ENCODE measurements around the gene LRRC23. TPM values are rescaled to one million over a fixed set of nuclear protein-coding genes. Genes with fewer than 3 reads are reported as not detected.

Gene LRRC23
- total and polyA plus RNA-seq, 2 of the 4 experiments (the other 2 are of a cell fraction) = 11.1 to 11.4 TPM

DNA sequence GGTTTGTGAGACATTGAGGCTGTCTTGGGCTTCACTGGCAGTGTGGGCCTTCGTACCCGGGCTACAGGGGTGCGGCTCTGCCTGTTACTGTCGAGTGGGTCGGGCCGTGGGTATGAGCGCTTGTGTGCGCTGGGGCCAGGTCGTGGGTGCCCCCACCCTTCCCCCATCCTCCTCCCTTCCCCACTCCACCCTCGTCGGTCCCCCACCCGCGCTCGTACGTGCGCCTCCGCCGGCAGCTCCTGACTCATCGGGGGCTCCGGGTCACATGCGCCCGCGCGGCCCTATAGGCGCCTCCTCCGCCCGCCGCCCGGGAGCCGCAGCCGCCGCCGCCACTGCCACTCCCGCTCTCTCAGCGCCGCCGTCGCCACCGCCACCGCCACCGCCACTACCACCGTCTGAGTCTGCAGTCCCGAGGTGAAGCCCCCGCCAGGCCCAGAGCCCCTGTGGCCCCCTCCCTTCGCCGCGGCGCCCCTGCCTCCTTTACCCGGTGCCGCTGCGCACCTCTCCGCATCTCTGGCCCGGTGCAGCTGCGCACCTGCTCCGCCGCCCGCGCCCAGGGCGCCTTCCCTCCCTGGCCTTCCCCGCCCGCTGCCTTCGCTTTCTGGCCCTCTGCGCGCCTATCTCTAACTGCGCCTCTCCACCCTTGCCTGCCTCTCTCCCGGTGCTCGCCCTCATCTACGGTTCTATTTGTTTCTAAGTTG lies 9.8 kb downstream of the LRRC23 start, which contains the start of gene ENO2 (continued):
- TF ChIP-seq RCOR1 (IDR thresholded peaks at IDR 0.05; ENCODE audit: insufficient replicate concordance, low read length) = peak; percentile 11
- TF ChIP-seq SMC3 (IDR thresholded peaks at IDR 0.05; ENCODE audit: low read depth, low read length) = no peak

DNA sequence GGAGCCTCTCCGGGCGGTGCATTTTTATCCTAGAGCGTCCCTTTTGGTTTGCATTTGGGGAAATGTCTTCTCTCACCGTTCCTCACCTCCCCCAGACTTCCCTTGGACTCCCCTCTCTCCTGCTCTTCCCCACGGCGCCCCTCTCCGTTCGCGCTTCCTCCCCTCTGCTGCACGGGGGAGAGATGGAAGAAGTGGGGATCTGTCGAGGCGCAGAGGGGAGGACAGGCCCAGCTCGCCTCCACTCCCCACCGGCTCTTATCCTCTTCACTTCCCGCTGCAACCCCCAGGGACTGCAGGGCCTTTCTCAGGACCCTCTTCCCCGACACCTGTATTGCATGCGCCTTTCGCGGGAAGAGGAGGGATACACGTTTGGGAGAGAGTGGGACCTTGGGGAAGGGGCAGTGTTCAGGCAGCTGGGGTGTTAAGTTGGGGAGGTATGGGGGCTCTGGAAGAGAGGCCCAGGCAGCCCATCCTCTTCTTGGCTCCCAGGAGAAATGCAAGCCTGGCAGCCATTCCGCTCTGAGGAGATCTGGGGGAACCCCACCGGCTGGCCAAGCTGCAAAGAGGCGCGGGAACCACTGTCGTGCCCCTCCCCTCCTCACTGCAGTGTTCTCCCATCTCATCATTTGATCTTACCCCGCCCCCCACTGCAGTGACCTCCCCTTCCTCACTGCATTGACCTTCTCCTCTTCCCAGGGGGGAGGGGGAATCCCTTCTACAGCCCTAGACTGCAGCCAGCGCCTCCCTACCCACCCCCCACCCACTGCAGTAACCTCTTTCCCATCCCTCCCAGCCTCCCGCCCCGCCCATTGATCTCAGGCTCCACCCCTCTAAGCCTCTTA lies 10.5 kb downstream of the LRRC23 start:
- Histone ChIP-seq H2BK15ac (ENCODE audit: low read depth, low read length) (no peak overlapping the region), H2BK5ac (ENCODE audit: low read depth, low read length, poor library complexity, severe bottlenecking) (peak overlapping the region; percentile 64), H3K18ac (ENCODE audit: low read depth, low read length) (peak overlapping the region; percentile 13; the same call in 1 of the 2 replicates), H2AK5ac (ENCODE audit: low read depth, low read length) (peak overlapping the region; percentile 61), H3K23ac (ENCODE audit: low read depth, low read length) (peak overlapping the region; percentile 77; the same call in 1 of the 2 replicates), H3K9me3 (ENCODE audit: control insufficient read depth, insufficient read depth, low read length) (no peaks in the 10 kb centered on the region), H4K8ac (ENCODE audit: low read depth in 2 of 2, low read length in 2 of 2) (peak overlapping the region; percentile 20 to 100; a peak in 2 of 4 replicates), H4K91ac (ENCODE audit: insufficient read depth, low read depth, low read length) (peak overlapping the region; percentile 39; the same call in 1 of the 2 replicates), H2AFZ (replicated peaks; ENCODE audit: low read length, poor library complexity) (peak overlapping the region; percentile 89), H2AK9ac (replicated peaks; ENCODE audit: low read depth, low read length, poor library complexity) (peak overlapping the region; percentile 93), H2BK20ac (ENCODE audit: low read depth, low read length) (no peak overlapping the region), H3K4ac (ENCODE audit: low read depth, low read length) (peak overlapping the region; percentile 50), H3K79me1 (ENCODE audit: low read depth in 1 of 2, low read length in 2 of 2) (peaks cover 37 to 41% of the 10 kb centered on the region in 2 experiments), H3K4me1 (ENCODE audit: control insufficient read depth, insufficient read depth, low read length) (peaks cover 24% of the 10 kb centered on the region), H3K9me1 (ENCODE audit: insufficient read depth, low read length) (peaks cover 8% of the 10 kb centered on the region; the same call in 1 of the 2 replicates), H3K4me2 (ENCODE audit: low read depth, low read length) (peak overlapping the region; percentile 96), H3K4me3 (ENCODE audit: insufficient read depth, low read depth, low read length) (peak overlapping the region; percentile 90), H3K56ac (ENCODE audit: extremely low read depth, insufficient read depth, low read length) (no peak overlapping the region), H3K9ac (ENCODE audit: low read depth, low read length) (peak overlapping the region; percentile 64), H4K20me1 (ENCODE audit: insufficient read depth, low read length) (0 out of 2 replicates have a peak, but pooled peaks cover 6% of the 10 kb centered on the region), H3K36me3 (ENCODE audit: control insufficient read depth, insufficient read depth, low read length) (peaks cover 29% of the 10 kb centered on the region), H3K27ac (ENCODE audit: insufficient read depth, low read length) (peak overlapping the region; percentile 63; the same call in 1 of the 2 replicates), H4K5ac (ENCODE audit: low read depth, low read length) (0 out of 2 replicates have a peak overlapping the region, but pooled peaks have one; percentile 7), H3K14ac (replicated peaks; ENCODE audit: low read depth, low read length) (peak overlapping the region; percentile 69), H3K27me3 (ENCODE audit: control insufficient read depth, insufficient read depth, low read length) (no peaks in the 10 kb centered on the region), H2BK120ac (ENCODE audit: low read depth, low read length) (no peak overlapping the region)
- TF ChIP-seq CHD1 (IDR thresholded peaks at IDR 0.05; ENCODE audit: low read depth, low read length) = no peak
- TF ChIP-seq, protein P1, sequence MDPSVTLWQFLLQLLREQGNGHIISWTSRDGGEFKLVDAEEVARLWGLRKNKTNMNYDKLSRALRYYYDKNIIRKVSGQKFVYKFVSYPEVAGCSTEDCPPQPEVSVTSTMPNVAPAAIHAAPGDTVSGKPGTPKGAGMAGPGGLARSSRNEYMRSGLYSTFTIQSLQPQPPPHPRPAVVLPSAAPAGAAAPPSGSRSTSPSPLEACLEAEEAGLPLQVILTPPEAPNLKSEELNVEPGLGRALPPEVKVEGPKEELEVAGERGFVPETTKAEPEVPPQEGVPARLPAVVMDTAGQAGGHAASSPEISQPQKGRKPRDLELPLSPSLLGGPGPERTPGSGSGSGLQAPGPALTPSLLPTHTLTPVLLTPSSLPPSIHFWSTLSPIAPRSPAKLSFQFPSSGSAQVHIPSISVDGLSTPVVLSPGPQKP (IDR thresholded peaks at IDR 0.05; ENCODE audit: borderline replicate concordance, low read depth, low read length) = no peak
- TF ChIP-seq, protein P2, sequence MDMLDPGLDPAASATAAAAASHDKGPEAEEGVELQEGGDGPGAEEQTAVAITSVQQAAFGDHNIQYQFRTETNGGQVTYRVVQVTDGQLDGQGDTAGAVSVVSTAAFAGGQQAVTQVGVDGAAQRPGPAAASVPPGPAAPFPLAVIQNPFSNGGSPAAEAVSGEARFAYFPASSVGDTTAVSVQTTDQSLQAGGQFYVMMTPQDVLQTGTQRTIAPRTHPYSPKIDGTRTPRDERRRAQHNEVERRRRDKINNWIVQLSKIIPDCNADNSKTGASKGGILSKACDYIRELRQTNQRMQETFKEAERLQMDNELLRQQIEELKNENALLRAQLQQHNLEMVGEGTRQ (IDR thresholded peaks at IDR 0.05; ENCODE audit: low read depth, low read length) = no peak
- no peak for TF ChIP-seq MAZ (IDR thresholded peaks at IDR 0.05; ENCODE audit: borderline replicate concordance, low read depth, low read length)
- no peak for TF ChIP-seq SMC3 (IDR thresholded peaks at IDR 0.05; ENCODE audit: low read depth, low read length)
- no peak for TF ChIP-seq MAFK (IDR thresholded peaks at IDR 0.05; ENCODE audit: low read depth, low read length)
- TF ChIP-seq RCOR1 (IDR thresholded peaks at IDR 0.05; ENCODE audit: insufficient replicate concordance, low read length) = peak; percentile 2
- dilution Hi-C loops (cut with HindIII; ENCODE audit: low sequenced_read_pairs, unreplicated experiment) = no loop called here
- ChIA-PET POLR2A (ENCODE audit: unreplicated experiment) (no interaction called here), CTCF (interaction anchor here (2.1 kb wide), 1 partner anchor 9 kb away, joined by 7 read pairs; no protein-coding TSS in a partner anchor)
- DNase-seq (no peak), ATAC-seq (ENCODE audit: low read depth) (peak; percentile 6)
- BruUV-seq (replicated peaks) = no TSS peak
- intact Hi-C loops (cut with micrococcal nuclease) = no loop called here
- in situ Hi-C loops (cut with MboI; ENCODE audit: low sequenced_read_pairs) = no loop called here
- 0% methylated on average over 2 of the region's 29 CpGs; no CpG with 5 or more reads in 1 of the 2 experiments for WGBS, 2 experiments (ENCODE audit: extremely low coverage in 2 of 2, insufficient read length in 1 of 2)
